ENCODE results near the gene LEF1.

Gene LEF1

DNA sequence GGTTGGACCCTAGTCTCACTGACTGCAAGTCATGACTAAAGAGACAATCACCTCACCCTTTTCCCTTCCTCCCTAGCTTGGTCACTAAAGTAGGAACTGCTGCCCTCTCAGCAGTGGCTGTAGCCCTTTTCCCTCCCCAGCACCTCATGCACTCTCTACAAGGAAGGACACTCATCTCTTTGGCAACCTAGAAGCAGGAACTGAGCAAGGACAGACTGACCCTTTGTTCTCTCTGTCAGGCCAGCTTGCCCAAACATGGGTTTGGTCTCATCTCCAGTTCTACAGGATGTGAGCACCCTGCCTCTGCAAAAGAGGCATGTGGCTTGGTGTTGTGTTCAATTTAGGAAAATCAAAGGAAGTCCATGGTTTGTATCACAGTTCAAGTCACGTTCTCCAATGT lies 15.8 kb downstream of the LEF1 start:
- Histone ChIP-seq H3K27ac (ENCODE audit: low read depth, low read length) (no peak overlapping the region), H3K4me1 (ENCODE audit: control insufficient read depth in 1 of 2, insufficient read depth in 2 of 2, low read length in 2 of 2) (no peaks in the 10 kb centered on the region), H3K4me3 (ENCODE audit: low read depth in 1 of 2, low read length in 2 of 2) (no peak overlapping the region), H3K9me3 (ENCODE audit: control insufficient read depth in 1 of 2, low read length in 2 of 2) (no peaks in the 10 kb centered on the region), H3K9ac (ENCODE audit: low read depth in 1 of 2, low read length in 2 of 2) (no peak overlapping the region), H3K27me3 (ENCODE audit: control insufficient read depth in 1 of 2, insufficient read depth in 2 of 2, low read length in 2 of 2) (peaks cover 0 to 6% of the 10 kb centered on the region in 2 donors), H3K36me3 (ENCODE audit: control insufficient read depth in 1 of 2, insufficient read depth in 2 of 2, low read length in 2 of 2) (no peaks in the 10 kb centered on the region)

DNA sequence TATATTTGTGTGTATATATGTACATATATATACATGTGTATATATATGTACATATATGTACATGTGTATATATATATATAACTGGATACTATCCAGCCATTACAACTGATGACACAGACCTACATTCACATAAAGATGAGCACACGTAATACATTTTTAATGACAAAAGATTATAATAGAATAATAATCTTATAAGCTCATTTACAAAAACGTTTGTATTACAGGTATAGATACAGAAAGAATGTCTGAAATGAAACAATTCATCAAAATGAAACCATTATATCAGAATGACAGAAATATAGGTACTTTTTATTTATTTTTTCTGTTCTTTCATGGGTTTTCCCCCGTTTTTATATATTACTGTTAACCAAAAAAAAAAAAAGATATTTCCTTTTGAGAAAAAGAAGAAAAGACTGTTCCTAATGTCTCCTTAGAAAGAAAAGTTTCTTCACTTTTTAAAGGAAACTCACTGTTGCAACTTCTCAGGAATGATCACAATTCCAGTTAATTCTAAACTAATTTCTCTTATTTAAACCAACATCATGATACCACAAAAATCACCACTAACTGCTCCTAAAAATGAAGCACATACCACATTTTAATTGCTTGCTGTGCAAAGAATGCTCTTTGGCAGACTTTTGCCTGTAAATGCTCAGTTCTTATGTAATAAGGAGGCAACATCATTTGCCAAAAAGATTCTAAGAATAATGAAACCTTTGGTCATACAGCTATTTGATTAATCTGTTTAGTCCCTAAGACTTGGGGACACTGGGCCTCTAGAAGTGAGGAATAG lies 18.9 kb downstream of the LEF1 start:
- no peak overlapping the region for H3K4me3 ChIP-seq (ENCODE audit: low read depth in 1 of 2, low read length in 2 of 2)
- no peak overlapping the region for H3K27ac ChIP-seq (ENCODE audit: low read depth, low read length)
- no peaks in the 10 kb centered on the region for H3K36me3 ChIP-seq (ENCODE audit: control insufficient read depth in 1 of 2, insufficient read depth in 2 of 2, low read length in 2 of 2)
- H3K9ac ChIP-seq (ENCODE audit: low read depth in 1 of 2, low read length in 2 of 2), result no peak overlapping the region
- no peaks in the 10 kb centered on the region for H3K27me3 ChIP-seq (ENCODE audit: control insufficient read depth in 1 of 2, insufficient read depth in 2 of 2, low read length in 2 of 2)
- no peaks in the 10 kb centered on the region for H3K4me1 ChIP-seq (ENCODE audit: control insufficient read depth in 1 of 2, insufficient read depth in 2 of 2, low read length in 2 of 2)
- no peaks in the 10 kb centered on the region for H3K9me3 ChIP-seq (ENCODE audit: control insufficient read depth in 1 of 2, low read length in 2 of 2)

DNA sequence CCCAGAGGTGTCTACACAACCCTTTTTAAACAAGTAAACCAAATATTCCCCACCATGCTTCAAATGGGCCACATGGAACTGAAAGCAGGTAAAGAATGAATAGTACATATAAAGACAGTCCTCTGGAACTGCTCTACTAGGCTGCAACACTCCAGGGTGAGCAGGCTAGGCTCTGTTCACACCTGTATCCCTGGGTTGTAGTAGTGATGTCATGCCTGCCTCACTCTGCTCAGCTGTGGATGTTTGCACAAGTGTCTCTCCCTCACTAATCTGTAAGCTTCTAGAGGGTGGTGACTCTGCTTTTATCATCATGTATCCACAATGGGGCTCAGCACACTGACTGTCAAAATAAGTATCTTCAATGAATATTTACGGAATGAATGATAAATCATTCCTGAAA lies 20.4 kb downstream of the LEF1 start:
- Histone ChIP-seq H3K9me3 (ENCODE audit: control insufficient read depth in 1 of 2, low read length in 2 of 2) (no peaks in the 10 kb centered on the region), H3K27me3 (ENCODE audit: control insufficient read depth in 1 of 2, insufficient read depth in 2 of 2, low read length in 2 of 2) (no peaks in the 10 kb centered on the region), H3K4me1 (ENCODE audit: control insufficient read depth in 1 of 2, insufficient read depth in 2 of 2, low read length in 2 of 2) (no peaks in the 10 kb centered on the region), H3K9ac (ENCODE audit: low read depth in 1 of 2, low read length in 2 of 2) (no peak overlapping the region), H3K36me3 (ENCODE audit: control insufficient read depth in 1 of 2, insufficient read depth in 2 of 2, low read length in 2 of 2) (no peaks in the 10 kb centered on the region), H3K27ac (ENCODE audit: low read depth, low read length) (no peak overlapping the region), H3K4me3 (ENCODE audit: low read depth in 1 of 2, low read length in 2 of 2) (no peak overlapping the region)

DNA sequence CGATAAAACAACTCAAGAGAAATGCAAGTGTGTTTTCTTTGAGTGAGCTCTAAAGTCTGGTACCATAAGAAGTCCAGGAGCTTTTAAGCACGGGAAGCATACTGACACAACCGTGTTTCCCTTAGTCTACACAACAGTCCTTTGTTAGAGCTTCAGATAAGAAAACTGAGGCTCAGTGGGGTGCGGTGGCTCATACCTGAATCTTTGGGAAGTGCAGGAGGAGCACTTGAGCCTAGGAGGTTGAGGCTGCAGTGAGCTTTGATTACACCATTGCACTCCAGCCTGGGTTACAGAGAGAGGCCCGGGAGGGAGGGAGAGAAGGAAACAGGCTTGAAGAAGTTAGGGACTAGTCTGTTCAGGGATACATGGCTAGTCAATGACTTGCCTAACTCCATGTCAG lies 21.9 kb downstream of the LEF1 start:
- Histone ChIP-seq H3K4me1 (ENCODE audit: control insufficient read depth in 1 of 2, insufficient read depth in 2 of 2, low read length in 2 of 2) (no peaks in the 10 kb centered on the region), H3K36me3 (ENCODE audit: control insufficient read depth in 1 of 2, insufficient read depth in 2 of 2, low read length in 2 of 2) (no peaks in the 10 kb centered on the region), H3K27me3 (ENCODE audit: control insufficient read depth in 1 of 2, insufficient read depth in 2 of 2, low read length in 2 of 2) (no peaks in the 10 kb centered on the region), H3K9ac (ENCODE audit: low read depth in 1 of 2, low read length in 2 of 2) (no peak overlapping the region), H3K9me3 (ENCODE audit: control insufficient read depth in 1 of 2, low read length in 2 of 2) (no peaks in the 10 kb centered on the region), H3K4me3 (ENCODE audit: low read depth in 1 of 2, low read length in 2 of 2) (no peak overlapping the region), H3K27ac (ENCODE audit: low read depth, low read length) (no peak overlapping the region)

DNA sequence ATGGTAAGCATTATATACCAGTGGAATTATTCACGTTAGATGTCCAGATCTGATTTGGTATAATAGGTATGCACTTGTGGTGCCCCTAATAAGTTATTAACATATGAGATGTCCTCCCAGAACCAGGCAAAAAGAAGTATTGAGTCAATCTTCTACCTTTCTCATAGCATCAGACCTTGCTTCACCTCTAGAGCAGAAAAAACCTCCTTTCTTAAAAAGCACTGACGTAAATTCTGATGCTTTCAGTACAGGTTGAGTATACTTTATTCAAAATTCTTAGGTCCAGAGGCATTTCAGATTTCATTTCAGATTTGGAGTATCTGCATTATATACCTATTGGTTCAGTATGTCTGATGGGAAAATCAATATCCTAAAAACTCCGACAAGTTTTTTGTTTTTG lies 22.4 kb downstream of the LEF1 start:
- Histone ChIP-seq H3K9ac (ENCODE audit: low read depth in 1 of 2, low read length in 2 of 2) (no peak overlapping the region), H3K4me3 (ENCODE audit: low read depth in 1 of 2, low read length in 2 of 2) (no peak overlapping the region), H3K27me3 (ENCODE audit: control insufficient read depth in 1 of 2, insufficient read depth in 2 of 2, low read length in 2 of 2) (no peaks in the 10 kb centered on the region), H3K4me1 (ENCODE audit: control insufficient read depth in 1 of 2, insufficient read depth in 2 of 2, low read length in 2 of 2) (no peaks in the 10 kb centered on the region), H3K9me3 (ENCODE audit: control insufficient read depth in 1 of 2, low read length in 2 of 2) (no peaks in the 10 kb centered on the region), H3K36me3 (ENCODE audit: control insufficient read depth in 1 of 2, insufficient read depth in 2 of 2, low read length in 2 of 2) (no peaks in the 10 kb centered on the region), H3K27ac (ENCODE audit: low read depth, low read length) (no peak overlapping the region)

DNA sequence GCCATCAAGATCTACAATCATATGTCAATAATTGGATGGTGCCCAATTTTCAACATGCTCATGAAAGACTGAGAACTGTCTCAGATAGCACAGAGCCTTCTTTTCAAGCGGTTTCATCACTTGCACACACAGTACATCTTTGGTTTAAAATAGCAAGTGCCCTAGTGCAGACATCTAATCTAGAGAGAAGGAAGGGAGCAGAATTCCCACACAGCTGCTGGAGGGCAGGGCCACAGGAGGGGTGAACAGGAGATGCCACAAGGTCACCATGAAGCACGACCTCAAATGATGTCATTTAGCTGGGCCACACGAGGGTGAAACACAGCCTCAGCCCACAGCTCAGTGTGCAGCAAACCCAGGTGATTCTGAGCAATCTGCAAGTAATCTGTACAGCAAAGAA lies 24.3 kb downstream of the LEF1 start:
- Histone ChIP-seq H3K9ac (ENCODE audit: low read depth in 1 of 2, low read length in 2 of 2) (no peak overlapping the region), H3K27me3 (ENCODE audit: control insufficient read depth in 1 of 2, insufficient read depth in 2 of 2, low read length in 2 of 2) (no peaks in the 10 kb centered on the region), H3K27ac (ENCODE audit: low read depth, low read length) (no peak overlapping the region), H3K36me3 (ENCODE audit: control insufficient read depth in 1 of 2, insufficient read depth in 2 of 2, low read length in 2 of 2) (no peaks in the 10 kb centered on the region), H3K4me3 (ENCODE audit: low read depth in 1 of 2, low read length in 2 of 2) (no peak overlapping the region), H3K4me1 (ENCODE audit: control insufficient read depth in 1 of 2, insufficient read depth in 2 of 2, low read length in 2 of 2) (no peaks in the 10 kb centered on the region), H3K9me3 (ENCODE audit: control insufficient read depth in 1 of 2, low read length in 2 of 2) (no peaks in the 10 kb centered on the region)

DNA sequence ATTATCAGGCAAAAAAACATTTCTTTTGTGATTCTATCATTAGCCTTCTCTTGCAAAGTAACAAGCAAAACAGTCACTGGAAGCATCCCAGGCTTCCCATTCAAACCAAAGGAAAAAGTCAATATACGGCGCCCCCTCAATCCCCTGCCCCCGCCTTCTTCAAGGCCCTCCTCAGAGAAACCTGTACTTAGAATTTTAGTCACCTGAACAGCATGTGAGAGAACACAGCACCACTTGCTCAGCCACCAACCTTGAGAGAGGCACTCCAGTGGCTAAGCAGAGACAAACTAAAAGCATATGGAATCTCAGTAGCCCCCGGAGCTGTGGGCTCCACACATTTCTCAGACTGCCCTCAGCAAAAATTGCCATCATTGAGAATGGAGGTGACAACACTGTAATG lies 25.2 kb downstream of the LEF1 start:
- Histone ChIP-seq H3K27me3 (ENCODE audit: control insufficient read depth in 1 of 2, insufficient read depth in 2 of 2, low read length in 2 of 2) (no peaks in the 10 kb centered on the region), H3K4me1 (ENCODE audit: control insufficient read depth in 1 of 2, insufficient read depth in 2 of 2, low read length in 2 of 2) (no peaks in the 10 kb centered on the region), H3K4me3 (ENCODE audit: low read depth in 1 of 2, low read length in 2 of 2) (no peak overlapping the region), H3K9ac (ENCODE audit: low read depth in 1 of 2, low read length in 2 of 2) (no peak overlapping the region), H3K27ac (ENCODE audit: low read depth, low read length) (no peak overlapping the region), H3K9me3 (ENCODE audit: control insufficient read depth in 1 of 2, low read length in 2 of 2) (no peaks in the 10 kb centered on the region), H3K36me3 (ENCODE audit: control insufficient read depth in 1 of 2, insufficient read depth in 2 of 2, low read length in 2 of 2) (no peaks in the 10 kb centered on the region)

DNA sequence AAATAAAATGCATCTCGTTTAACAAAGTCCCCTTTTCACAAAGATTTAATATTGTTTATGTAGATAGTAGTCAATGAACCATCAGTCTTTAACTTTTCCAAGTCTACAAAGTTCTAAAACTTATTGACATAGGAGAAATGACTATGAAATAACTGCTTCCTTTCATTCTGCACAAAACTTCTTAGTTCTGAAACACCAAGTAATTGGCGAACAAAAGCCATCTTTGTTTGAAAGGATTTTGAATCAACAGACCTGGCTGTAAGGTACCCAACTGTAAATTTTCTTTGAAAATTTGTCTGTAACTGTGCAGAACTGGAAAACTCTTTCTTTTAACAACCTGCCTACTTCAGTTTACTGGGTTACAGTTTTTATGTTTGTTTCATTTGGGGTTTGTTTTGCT lies 25.9 kb downstream of the LEF1 start:
- Histone ChIP-seq H3K27ac (ENCODE audit: low read depth, low read length) (no peak overlapping the region), H3K9me3 (ENCODE audit: control insufficient read depth in 1 of 2, low read length in 2 of 2) (no peaks in the 10 kb centered on the region), H3K27me3 (ENCODE audit: control insufficient read depth in 1 of 2, insufficient read depth in 2 of 2, low read length in 2 of 2) (no peaks in the 10 kb centered on the region), H3K9ac (ENCODE audit: low read depth in 1 of 2, low read length in 2 of 2) (no peak overlapping the region), H3K4me3 (ENCODE audit: low read depth in 1 of 2, low read length in 2 of 2) (no peak overlapping the region), H3K4me1 (ENCODE audit: control insufficient read depth in 1 of 2, insufficient read depth in 2 of 2, low read length in 2 of 2) (no peaks in the 10 kb centered on the region), H3K36me3 (ENCODE audit: control insufficient read depth in 1 of 2, insufficient read depth in 2 of 2, low read length in 2 of 2) (no peaks in the 10 kb centered on the region)

DNA sequence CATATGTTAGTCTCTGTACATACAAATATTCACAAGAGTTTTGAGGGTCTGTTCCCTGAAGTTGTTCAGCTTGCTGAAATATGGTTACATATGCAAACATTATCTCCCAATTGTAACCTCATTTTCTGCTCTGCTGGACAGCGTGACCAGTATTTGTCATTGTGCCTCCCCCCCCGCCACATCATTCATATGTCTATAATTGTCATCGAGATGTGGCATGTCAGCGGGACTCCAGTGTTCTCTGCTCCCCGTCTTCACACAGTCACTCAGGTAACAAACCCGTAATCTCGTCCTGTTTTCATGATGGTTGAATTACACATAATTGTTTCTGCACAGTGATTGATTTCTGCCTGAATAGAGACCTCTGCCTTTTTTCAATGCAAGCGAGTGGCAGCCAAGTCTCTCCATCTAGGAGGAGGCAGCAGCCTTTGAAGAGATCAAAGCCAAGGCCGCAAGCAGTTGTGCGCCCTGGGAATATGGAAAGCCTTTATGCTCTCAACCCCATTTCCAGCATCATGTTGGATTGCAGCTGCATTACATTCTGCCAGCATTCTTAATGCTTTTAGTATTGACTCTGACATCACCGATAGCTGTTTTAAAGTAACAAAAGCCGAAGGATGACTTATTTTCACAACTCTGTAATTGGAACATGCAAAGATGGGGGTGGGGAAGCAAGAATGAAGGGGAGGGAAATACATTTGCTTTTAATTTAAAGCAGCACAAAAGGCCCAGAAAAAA lies 27.4 kb downstream of the LEF1 start:
- no peaks in the 10 kb centered on the region for H3K9me3 ChIP-seq (ENCODE audit: control insufficient read depth in 1 of 2, low read length in 2 of 2)
- H3K9ac ChIP-seq (ENCODE audit: low read depth in 1 of 2, low read length in 2 of 2), result no peak overlapping the region
- no peaks in the 10 kb centered on the region for H3K36me3 ChIP-seq (ENCODE audit: control insufficient read depth in 1 of 2, insufficient read depth in 2 of 2, low read length in 2 of 2)
- H3K27ac ChIP-seq (ENCODE audit: low read depth, low read length), result no peak overlapping the region
- H3K4me3 ChIP-seq (ENCODE audit: low read depth in 1 of 2, low read length in 2 of 2), result no peak overlapping the region
- no peaks in the 10 kb centered on the region for H3K27me3 ChIP-seq (ENCODE audit: control insufficient read depth in 1 of 2, insufficient read depth in 2 of 2, low read length in 2 of 2)
- no peaks in the 10 kb centered on the region for H3K4me1 ChIP-seq (ENCODE audit: control insufficient read depth in 1 of 2, insufficient read depth in 2 of 2, low read length in 2 of 2)

DNA sequence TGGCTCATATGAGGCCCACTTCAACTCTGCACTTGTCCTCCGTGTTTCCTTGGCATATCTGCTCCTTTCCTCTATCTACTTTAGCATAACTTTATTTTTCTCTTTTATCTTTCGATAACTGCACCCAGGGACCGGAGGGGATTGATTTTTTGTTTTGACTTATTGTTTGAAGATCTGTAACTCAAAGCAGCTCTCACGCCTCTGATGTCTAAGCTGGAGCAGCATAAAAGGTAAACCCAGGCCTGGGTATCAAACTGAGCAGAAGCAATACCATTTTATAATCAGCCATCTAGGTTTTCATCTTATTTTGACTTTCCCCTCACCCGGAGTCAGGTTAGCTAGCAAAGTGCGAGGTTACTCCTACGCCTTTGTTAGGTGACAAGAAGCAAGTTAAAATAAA lies 28.4 kb downstream of the LEF1 start:
- Histone ChIP-seq H3K4me1 (ENCODE audit: control insufficient read depth in 1 of 2, insufficient read depth in 2 of 2, low read length in 2 of 2) (no peaks in the 10 kb centered on the region), H3K9me3 (ENCODE audit: control insufficient read depth in 1 of 2, low read length in 2 of 2) (no peaks in the 10 kb centered on the region), H3K4me3 (ENCODE audit: low read depth in 1 of 2, low read length in 2 of 2) (no peak overlapping the region), H3K27me3 (ENCODE audit: control insufficient read depth in 1 of 2, insufficient read depth in 2 of 2, low read length in 2 of 2) (no peaks in the 10 kb centered on the region), H3K9ac (ENCODE audit: low read depth in 1 of 2, low read length in 2 of 2) (no peak overlapping the region), H3K36me3 (ENCODE audit: control insufficient read depth in 1 of 2, insufficient read depth in 2 of 2, low read length in 2 of 2) (no peaks in the 10 kb centered on the region), H3K27ac (ENCODE audit: low read depth, low read length) (no peak overlapping the region)

Measured in duodenal mucosa (tissue), 2 donors.